Bronchial epithelial cell (primary cell): Measurements from ENCODE around the gene AGXT. TPM values are rescaled to one million over a fixed set of nuclear protein-coding genes. Genes with fewer than 3 reads are reported as not detected.

Source experiments
- DNase-seq: peaks from one replicate; pipeline ENCODE4 v3.0.0-alpha.2; 2010; ENCODE audit warnings: low read depth
- FAIRE-seq: peaks from 2 replicates; lab custom pipeline; 2011; peaks lifted over from hg19 to GRCh38; lab: Jason Lieb, UNC
- H3K27me3 ChIP-seq: 2 replicates; pipeline ENCODE4 v1.5.1; 2011; ENCODE audit warnings: low read length; ENCODE audit not compliant: control insufficient read depth, insufficient read depth
- H3K36me3 ChIP-seq: 2 replicates; pipeline ENCODE4 v1.5.1; 2011; ENCODE audit warnings: low read length; ENCODE audit not compliant: control insufficient read depth, insufficient read depth
- H3K4me3 ChIP-seq: 2 replicates; pipeline ENCODE4 v1.5.1; 2011; ENCODE audit warnings: mild to moderate bottlenecking, low read depth, low read length, control low read depth
- total RNA-seq: library from RNA; depleted of rRNA; stranded (reverse); fragments of >200 nt; gene quantifications from 2 replicates; pipeline ENCODE4 v1.2.1, GENCODE V29; 2014
- TF ChIP-seq, protein P1 (sequence below): IDR thresholded peaks from 2 replicates; pipeline ENCODE4 v1.5.1; 2011; ENCODE audit warnings: mild to moderate bottlenecking, moderate library complexity, low read length, control low read depth, inconsistent platforms; ENCODE audit not compliant: insufficient read depth, severe bottlenecking

The AGXT gene
- total RNA-seq, 1 donor from 2014 or later: not detected

- DNase-seq: no peak
- Histone ChIP-seq H3K27me3 (peaks cover 14% of the 10 kb centered on the region), H3K4me3 (no peak overlapping the region), H3K36me3 (no peaks in the 10 kb centered on the region)
- no peak for FAIRE-seq
- TF ChIP-seq, protein P1, sequence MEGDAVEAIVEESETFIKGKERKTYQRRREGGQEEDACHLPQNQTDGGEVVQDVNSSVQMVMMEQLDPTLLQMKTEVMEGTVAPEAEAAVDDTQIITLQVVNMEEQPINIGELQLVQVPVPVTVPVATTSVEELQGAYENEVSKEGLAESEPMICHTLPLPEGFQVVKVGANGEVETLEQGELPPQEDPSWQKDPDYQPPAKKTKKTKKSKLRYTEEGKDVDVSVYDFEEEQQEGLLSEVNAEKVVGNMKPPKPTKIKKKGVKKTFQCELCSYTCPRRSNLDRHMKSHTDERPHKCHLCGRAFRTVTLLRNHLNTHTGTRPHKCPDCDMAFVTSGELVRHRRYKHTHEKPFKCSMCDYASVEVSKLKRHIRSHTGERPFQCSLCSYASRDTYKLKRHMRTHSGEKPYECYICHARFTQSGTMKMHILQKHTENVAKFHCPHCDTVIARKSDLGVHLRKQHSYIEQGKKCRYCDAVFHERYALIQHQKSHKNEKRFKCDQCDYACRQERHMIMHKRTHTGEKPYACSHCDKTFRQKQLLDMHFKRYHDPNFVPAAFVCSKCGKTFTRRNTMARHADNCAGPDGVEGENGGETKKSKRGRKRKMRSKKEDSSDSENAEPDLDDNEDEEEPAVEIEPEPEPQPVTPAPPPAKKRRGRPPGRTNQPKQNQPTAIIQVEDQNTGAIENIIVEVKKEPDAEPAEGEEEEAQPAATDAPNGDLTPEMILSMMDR: no peak
These were observed 49.1 kb downstream of the AGXT start for GRCh38 chr2:240917684-240918257.

- H3K27me3 ChIP-seq: peaks cover 13% of the 10 kb centered on the region
- no peaks in the 10 kb centered on the region for H3K36me3 ChIP-seq
- FAIRE-seq: no peak
- TF ChIP-seq, protein P1: no peak
- no peak overlapping the region for H3K4me3 ChIP-seq
- DNase-seq: no peak
These were observed 49.9 kb downstream of the AGXT start for GRCh38 chr2:240918258-240919091.

- FAIRE-seq (no peak), DNase-seq (no peak)
- TF ChIP-seq, protein P1: no peak
- Histone ChIP-seq H3K36me3 (no peaks in the 10 kb centered on the region), H3K4me3 (no peak overlapping the region), H3K27me3 (peaks cover 12% of the 10 kb centered on the region)
These were observed 50.6 kb downstream of the AGXT start for GRCh38 chr2:240919161-240919781.

DNA sequence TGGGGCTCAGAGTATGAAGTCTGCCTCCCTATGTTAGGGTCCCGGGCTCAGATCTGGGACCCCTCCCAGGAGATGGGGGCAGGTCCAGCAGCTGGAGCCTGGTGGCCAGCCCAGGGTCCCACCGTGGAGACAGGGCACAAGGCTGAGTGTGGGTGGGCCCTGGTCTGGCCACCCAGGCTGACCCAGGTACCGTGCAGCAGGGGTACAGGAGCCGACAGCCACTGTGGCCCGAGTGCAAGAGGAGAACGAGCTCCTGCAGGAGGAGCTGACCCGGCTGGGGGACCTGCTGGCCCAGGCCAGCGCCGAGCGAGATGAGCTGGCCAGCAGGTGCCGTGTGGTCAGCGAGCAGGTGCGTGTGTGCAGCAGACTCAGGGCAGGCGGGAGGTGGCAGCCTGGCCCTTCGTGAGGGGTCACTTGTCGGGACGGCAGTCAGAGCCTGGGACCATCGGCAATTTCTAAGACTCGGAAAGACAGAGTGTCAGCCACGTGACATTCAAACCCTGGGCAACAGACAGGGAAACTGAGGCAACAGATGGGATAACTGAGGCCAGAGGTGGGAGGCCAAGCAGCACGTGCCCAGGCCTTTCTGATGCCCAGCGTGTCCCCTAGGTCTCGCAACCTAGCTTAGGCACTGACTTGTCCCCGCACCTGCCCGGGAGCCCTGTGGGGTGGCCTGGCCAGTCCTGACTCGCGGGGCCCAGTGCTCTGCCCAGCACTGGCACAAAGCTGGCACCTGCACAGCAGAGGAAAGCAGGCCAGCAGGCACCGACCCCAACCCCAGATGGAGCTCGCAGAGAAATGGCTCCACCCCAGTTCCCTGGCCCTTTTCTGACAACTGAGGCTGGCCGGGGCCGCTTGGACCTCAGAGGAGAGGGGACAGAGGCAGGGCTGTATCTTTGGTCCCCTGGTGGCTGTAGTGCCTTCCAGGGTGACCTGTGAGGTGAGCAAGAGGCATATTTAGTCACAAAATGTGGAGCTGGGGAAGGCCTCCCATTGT, 51.5 kb downstream of the AGXT start:
- Histone ChIP-seq H3K4me3 (no peak overlapping the region), H3K27me3 (peaks cover 10% of the 10 kb centered on the region), H3K36me3 (no peaks in the 10 kb centered on the region)
- FAIRE-seq (no peak), DNase-seq (no peak)
- TF ChIP-seq, protein P1: no peak

DNA sequence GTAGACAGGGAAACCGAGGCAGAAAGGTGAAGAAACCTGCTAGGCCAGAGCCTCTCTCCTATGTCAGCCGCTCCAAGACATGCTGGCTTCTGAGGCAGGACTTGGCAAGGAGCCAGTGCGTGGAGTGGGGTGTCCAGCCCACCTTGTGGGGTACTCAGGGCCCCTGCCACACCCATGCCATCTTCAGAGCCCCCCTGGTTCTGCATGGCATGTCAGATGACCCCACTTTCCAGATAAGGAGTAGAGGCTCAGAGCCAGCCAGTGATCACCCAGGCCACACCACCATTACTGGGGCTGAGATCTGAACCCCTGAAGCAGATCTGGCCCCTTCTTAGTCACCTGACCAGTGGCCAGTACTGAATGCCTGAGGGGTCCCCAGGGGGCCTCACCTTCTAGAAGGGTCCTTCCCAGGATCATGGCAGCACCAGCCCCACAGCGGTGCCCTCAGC, 52.2 kb downstream of the AGXT start:
- no peak overlapping the region for H3K4me3 ChIP-seq
- TF ChIP-seq, protein P1: no peak
- H3K36me3 ChIP-seq: no peaks in the 10 kb centered on the region
- DNase-seq: no peak
- FAIRE-seq: no peak
- H3K27me3 ChIP-seq: peaks cover 3% of the 10 kb centered on the region
